Measurements from ENCODE around the gene RAB18. TPM values are rescaled to one million over a fixed set of nuclear protein-coding genes. Genes with fewer than 3 reads are reported as not detected.
A peak's percentile ranks its signal among the peaks of the same experiment; 100 is the strongest.
"Not testable (repeated sequence)": the region's sequence is repeated elsewhere in the genome, so short reads cannot be mapped to it uniquely, and the experiment has no call there.

RAB18 gene
- total RNA-seq (2014; rRNA removed; shearing (Covaris generic)) = 66.4 and 69.8 TPM in 2 replicates

- Histone ChIP-seq H3K27me3 (no peaks in the 10 kb centered on the region), H3K4me1 (peaks cover 11% of the 10 kb centered on the region), H3K27ac (peak within 1 kb of the TSS; percentile 60), H3K36me3 (peaks cover 7% of the 10 kb centered on the region), H3K4me3 (peak within 1 kb of the TSS; percentile 88), H3K9me3 (replicated peaks) (no peaks in the 10 kb centered on the region)
- peak; percentile 99 to 100 for DNase-seq
These were observed at the start of gene RAB18 for GRCh38 chr10:27504007-27504807. Gene RAB18, plus strand, starts transcription at chr10:27504304. Its CDS starts 66 bp downstream, at chr10:27504370.

GRCh38 chr10:27454837-27455236 lies 49.3 kb upstream of the RAB18 start:
- H3K27me3 ChIP-seq = no peaks in the 10 kb centered on the region
- no peaks in the 10 kb centered on the region for H3K9me3 ChIP-seq (replicated peaks)
- H3K4me1 ChIP-seq = peaks cover 4% of the 10 kb centered on the region; the same call in 1 of the 2 replicates
- H3K4me3 ChIP-seq = no peak overlapping the region
- no peak overlapping the region for H3K27ac ChIP-seq
- DNase-seq = no peak
- H3K36me3 ChIP-seq = no peaks in the 10 kb centered on the region

- Histone ChIP-seq H3K4me1 (peaks cover 4% of the 10 kb centered on the region; the same call in 1 of the 2 replicates), H3K27ac (no peak overlapping the region), H3K4me3 (no peak overlapping the region), H3K27me3 (no peaks in the 10 kb centered on the region), H3K9me3 (replicated peaks) (no peaks in the 10 kb centered on the region), H3K36me3 (no peaks in the 10 kb centered on the region)
- no peak for DNase-seq
These were observed 46.7 kb upstream of the RAB18 start for GRCh38 chr10:27457261-27457945.

DNA sequence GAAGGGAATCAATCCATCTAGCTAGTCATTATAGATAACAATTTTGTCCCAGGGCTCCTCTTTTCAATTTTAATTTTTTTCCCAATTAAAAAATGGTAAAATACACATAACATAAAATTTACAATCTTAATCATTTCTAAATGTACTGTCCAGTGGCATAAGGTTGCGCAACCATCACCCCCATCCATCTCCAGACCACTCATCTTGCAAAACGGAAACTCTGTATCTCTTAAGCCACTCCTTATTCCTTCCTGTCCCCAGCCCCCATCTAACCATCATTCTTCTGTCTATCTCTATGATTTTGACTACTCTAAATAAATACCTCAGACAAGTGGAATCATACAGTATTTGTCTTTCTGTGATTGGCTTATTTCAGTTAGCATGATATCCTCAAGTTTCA lies 46.1 kb upstream of the RAB18 start:
- no peak for DNase-seq
- H3K36me3 ChIP-seq = no peaks in the 10 kb centered on the region
- H3K27me3 ChIP-seq = no peaks in the 10 kb centered on the region
- H3K4me3 ChIP-seq = no peak overlapping the region
- peaks cover 4% of the 10 kb centered on the region; the same call in 1 of the 2 replicates for H3K4me1 ChIP-seq
- H3K9me3 ChIP-seq (replicated peaks) = no peaks in the 10 kb centered on the region
- H3K27ac ChIP-seq = no peak overlapping the region

DNA sequence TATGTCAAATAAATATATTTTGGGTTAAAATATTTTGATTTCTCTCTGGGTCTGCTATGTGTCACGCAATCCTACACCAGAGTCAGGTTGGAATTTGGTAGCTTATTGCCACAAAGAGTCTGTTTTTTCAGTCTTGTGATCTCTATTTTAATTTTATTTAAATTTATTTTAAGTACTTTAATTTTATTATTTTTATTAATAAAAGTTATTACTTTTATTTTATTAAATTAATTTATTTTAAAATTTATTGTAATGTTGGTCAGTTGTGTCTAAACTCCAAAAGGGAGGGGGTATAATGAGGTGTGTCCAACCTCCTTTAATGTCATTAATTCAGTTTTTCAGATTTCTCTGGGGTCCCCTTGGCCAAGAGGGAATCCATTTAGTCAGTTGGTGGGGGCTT lies 42.8 kb upstream of the RAB18 start:
- no peaks in the 10 kb centered on the region for H3K36me3 ChIP-seq
- H3K27me3 ChIP-seq = no peaks in the 10 kb centered on the region
- no peak overlapping the region for H3K4me3 ChIP-seq
- peaks cover 4% of the 10 kb centered on the region; the same call in 1 of the 2 replicates for H3K4me1 ChIP-seq
- H3K9me3 ChIP-seq (replicated peaks) = no peaks in the 10 kb centered on the region
- H3K27ac ChIP-seq = no peak overlapping the region
- no peak for DNase-seq

DNA sequence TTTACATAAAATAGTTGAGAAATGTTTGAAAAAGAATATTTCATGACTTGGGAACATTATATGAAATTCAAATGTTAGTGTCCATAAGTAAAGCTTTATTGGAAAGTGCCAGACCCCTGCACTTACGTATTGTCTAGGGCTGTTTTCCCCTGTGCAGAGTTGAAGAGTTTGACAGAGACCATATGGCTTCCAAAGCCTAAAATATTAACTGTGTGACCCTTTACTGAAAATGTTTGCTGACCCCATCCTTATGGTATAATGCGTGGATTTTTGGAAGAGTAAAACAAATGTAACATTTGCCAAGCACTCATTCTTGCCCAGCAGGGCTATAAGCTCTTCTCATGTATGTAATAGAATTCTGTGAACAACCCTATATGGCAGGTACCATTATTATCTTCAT lies 40.1 kb upstream of the RAB18 start:
- Histone ChIP-seq H3K27me3 (no peaks in the 10 kb centered on the region), H3K9me3 (replicated peaks) (no peaks in the 10 kb centered on the region), H3K4me1 (no peaks in the 10 kb centered on the region), H3K36me3 (no peaks in the 10 kb centered on the region), H3K4me3 (no peak overlapping the region), H3K27ac (no peak overlapping the region)
- DNase-seq = no peak

GRCh38 chr10:27464993-27465392 lies 39.1 kb upstream of the RAB18 start:
- Histone ChIP-seq H3K4me1 (no peaks in the 10 kb centered on the region), H3K4me3 (no peak overlapping the region), H3K36me3 (no peaks in the 10 kb centered on the region), H3K27ac (no peak overlapping the region), H3K27me3 (no peaks in the 10 kb centered on the region), H3K9me3 (replicated peaks) (no peaks in the 10 kb centered on the region)
- no peak for DNase-seq

DNA sequence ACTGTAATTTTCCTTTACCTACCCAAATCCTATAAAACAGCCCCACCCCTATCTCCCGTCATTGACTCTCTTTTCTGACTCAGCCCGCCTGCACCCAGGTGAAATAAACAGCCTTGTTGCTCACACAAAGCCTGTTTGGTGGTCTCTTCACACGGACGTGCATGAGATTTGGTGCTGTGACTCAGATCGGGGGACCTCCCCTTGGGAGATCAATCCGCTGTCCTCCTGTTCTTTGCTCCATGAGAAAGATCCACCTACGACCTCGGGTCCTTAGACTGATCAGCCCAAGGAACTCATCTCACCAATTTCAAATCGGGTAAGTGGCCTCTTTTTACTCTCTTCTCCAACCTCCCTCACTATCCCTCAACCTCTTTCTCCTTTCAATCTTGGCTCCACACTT lies 38.5 kb upstream of the RAB18 start:
- not testable (repeated sequence) for H3K27ac ChIP-seq; H3K36me3 ChIP-seq; H3K27me3 ChIP-seq; H3K4me3 ChIP-seq; H3K9me3 ChIP-seq (replicated peaks); H3K4me1 ChIP-seq; DNase-seq

- Histone ChIP-seq H3K4me3 (no peak overlapping the region), H3K4me1 (no peaks in the 10 kb centered on the region), H3K9me3 (replicated peaks) (no peaks in the 10 kb centered on the region), H3K27me3 (0 out of 2 replicates have a peak, but pooled peaks cover 4% of the 10 kb centered on the region), H3K27ac (no peak overlapping the region), H3K36me3 (0 out of 2 replicates have a peak, but pooled peaks cover 2% of the 10 kb centered on the region)
- no peak for DNase-seq
These were observed 33.2 kb upstream of the RAB18 start for GRCh38 chr10:27470885-27471284.

GRCh38 chr10:27474741-27475140 lies 29.4 kb upstream of the RAB18 start:
- 0 out of 2 replicates have a peak, but pooled peaks cover 4% of the 10 kb centered on the region for H3K27me3 ChIP-seq
- no peaks in the 10 kb centered on the region for H3K4me1 ChIP-seq
- DNase-seq = no peak
- 0 out of 2 replicates have a peak, but pooled peaks cover 5% of the 10 kb centered on the region for H3K9me3 ChIP-seq (replicated peaks)
- H3K27ac ChIP-seq = no peak overlapping the region
- 0 out of 2 replicates have a peak, but pooled peaks cover 2% of the 10 kb centered on the region for H3K36me3 ChIP-seq
- no peak overlapping the region for H3K4me3 ChIP-seq

GRCh38 chr10:27479016-27479415 lies 25.1 kb upstream of the RAB18 start:
- DNase-seq = no peak
- H3K9me3 ChIP-seq (replicated peaks) = 0 out of 2 replicates have a peak, but pooled peaks cover 5% of the 10 kb centered on the region
- no peaks in the 10 kb centered on the region for H3K27me3 ChIP-seq
- no peak overlapping the region for H3K4me3 ChIP-seq
- H3K36me3 ChIP-seq = no peaks in the 10 kb centered on the region
- no peaks in the 10 kb centered on the region for H3K4me1 ChIP-seq
- no peak overlapping the region for H3K27ac ChIP-seq

DNA sequence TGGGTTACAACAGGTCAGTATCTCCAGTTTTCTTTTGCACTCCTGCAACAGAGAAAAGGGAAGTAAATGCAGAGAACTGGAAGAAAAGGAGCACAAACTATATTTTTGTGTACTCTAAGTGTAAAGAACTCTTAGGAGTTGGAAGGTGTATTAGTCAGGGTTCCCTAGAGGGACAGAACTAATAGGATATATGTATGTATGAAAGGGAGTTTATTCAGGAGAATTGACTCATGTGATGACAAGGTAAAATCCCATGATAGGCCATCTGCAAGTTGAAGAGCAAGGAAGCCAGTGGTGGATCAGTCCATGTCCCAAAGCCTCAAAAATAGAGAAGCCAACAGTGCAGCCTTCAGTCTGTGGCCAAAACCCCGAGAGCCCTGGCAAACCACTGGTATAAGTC lies 22.6 kb upstream of the RAB18 start:
- Histone ChIP-seq H3K4me1 (no peaks in the 10 kb centered on the region), H3K27me3 (no peaks in the 10 kb centered on the region), H3K27ac (no peak overlapping the region), H3K36me3 (no peaks in the 10 kb centered on the region), H3K4me3 (no peak overlapping the region), H3K9me3 (replicated peaks) (0 out of 2 replicates have a peak, but pooled peaks cover 5% of the 10 kb centered on the region)
- DNase-seq = no peak

GRCh38 chr10:27482984-27483956 lies 20.8 kb upstream of the RAB18 start:
- H3K27me3 ChIP-seq = no peaks in the 10 kb centered on the region
- H3K4me1 ChIP-seq = no peaks in the 10 kb centered on the region
- H3K4me3 ChIP-seq = no peak overlapping the region
- no peaks in the 10 kb centered on the region for H3K36me3 ChIP-seq
- H3K9me3 ChIP-seq (replicated peaks) = peaks cover 5% of the 10 kb centered on the region; the same call in 1 of the 2 replicates
- peak in 1 of 2 experiments; percentile 14 for DNase-seq
- H3K27ac ChIP-seq = no peak overlapping the region

GRCh38 chr10:27485368-27485767 lies 18.7 kb upstream of the RAB18 start:
- H3K36me3 ChIP-seq = no peaks in the 10 kb centered on the region
- H3K4me1 ChIP-seq = no peaks in the 10 kb centered on the region
- H3K27ac ChIP-seq = no peak overlapping the region
- H3K4me3 ChIP-seq = no peak overlapping the region
- no peaks in the 10 kb centered on the region for H3K27me3 ChIP-seq
- H3K9me3 ChIP-seq (replicated peaks) = no peaks in the 10 kb centered on the region; the same call in 1 of the 2 replicates
- DNase-seq = no peak
